ENCODE results near the gene LCN10.

Gene LCN10

DNA sequence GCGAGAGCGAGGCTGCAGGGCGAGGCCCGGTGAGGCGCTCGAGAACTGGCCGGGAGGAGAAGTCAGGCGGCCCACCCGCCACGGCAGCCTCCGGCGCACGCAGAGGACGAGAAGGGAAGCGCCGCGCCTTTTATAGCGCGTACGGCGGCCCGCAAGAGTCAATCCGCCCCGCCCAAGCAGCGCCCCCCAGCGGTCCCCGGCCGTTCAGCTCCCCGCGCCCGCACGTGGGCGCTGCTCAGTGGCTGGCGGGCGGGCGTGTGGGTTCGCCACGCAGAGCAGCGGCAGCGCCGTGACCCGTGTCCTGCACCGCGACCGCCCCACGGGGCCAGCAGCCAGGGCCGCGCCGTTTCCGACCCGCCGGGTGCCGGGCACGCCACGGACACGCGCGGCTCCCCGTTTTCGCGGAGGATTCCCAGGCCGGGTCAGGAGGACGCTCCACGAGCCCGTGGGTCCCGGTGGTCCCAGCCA lies 14.6 kb downstream of the LCN10 start:
- Histone ChIP-seq H3K27me3 (peaks cover 25% of the 10 kb centered on the region), H3K36me3 (peaks cover 34% of the 10 kb centered on the region), H3K4me3 (ENCODE audit: low read depth in 1 of 2, low read length in 1 of 2) (peak overlapping the region; percentile 74 to 86), H3K4me1 (ENCODE audit: control insufficient read depth in 1 of 2, insufficient read depth in 1 of 2, low read depth in 1 of 2, low read length in 1 of 2) (peaks cover 28 to 30% of the 10 kb centered on the region in 2 experiments), H3K27ac (peak overlapping the region; percentile 66), H3K9me3 (no peaks in the 10 kb centered on the region)
- TF ChIP-seq, protein P1, sequence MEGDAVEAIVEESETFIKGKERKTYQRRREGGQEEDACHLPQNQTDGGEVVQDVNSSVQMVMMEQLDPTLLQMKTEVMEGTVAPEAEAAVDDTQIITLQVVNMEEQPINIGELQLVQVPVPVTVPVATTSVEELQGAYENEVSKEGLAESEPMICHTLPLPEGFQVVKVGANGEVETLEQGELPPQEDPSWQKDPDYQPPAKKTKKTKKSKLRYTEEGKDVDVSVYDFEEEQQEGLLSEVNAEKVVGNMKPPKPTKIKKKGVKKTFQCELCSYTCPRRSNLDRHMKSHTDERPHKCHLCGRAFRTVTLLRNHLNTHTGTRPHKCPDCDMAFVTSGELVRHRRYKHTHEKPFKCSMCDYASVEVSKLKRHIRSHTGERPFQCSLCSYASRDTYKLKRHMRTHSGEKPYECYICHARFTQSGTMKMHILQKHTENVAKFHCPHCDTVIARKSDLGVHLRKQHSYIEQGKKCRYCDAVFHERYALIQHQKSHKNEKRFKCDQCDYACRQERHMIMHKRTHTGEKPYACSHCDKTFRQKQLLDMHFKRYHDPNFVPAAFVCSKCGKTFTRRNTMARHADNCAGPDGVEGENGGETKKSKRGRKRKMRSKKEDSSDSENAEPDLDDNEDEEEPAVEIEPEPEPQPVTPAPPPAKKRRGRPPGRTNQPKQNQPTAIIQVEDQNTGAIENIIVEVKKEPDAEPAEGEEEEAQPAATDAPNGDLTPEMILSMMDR (IDR thresholded peaks at IDR 0.05) = peak; percentile 79

DNA sequence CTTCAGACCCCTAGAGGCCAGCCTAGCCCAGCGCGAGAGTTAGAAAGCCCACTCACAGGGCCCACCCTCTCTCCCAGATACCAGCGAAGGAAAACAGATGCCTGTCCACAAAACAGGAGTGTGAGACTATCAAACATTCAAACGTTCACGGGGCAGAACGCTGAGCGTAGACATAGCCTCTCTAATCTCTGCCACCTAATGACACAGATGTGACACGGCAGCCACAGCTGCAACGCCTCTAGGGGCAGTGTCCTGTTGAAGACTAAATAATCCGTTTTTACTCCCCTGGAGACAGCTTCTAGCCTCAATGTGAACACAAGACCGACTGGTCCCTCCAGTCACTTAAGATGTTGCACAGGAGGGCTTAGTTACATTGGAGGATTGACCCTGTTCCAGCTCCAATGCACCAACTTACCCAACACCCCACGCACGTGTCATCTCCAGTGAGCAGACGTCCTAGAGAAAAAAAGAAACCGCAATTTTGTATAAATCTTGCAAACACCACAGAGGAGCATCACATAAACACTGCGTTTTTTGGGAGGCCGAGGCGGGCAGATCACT lies 16.0 kb downstream of the LCN10 start:
- Histone ChIP-seq H3K36me3 (peaks cover 48% of the 10 kb centered on the region), H3K9me3 (no peaks in the 10 kb centered on the region)

DNA sequence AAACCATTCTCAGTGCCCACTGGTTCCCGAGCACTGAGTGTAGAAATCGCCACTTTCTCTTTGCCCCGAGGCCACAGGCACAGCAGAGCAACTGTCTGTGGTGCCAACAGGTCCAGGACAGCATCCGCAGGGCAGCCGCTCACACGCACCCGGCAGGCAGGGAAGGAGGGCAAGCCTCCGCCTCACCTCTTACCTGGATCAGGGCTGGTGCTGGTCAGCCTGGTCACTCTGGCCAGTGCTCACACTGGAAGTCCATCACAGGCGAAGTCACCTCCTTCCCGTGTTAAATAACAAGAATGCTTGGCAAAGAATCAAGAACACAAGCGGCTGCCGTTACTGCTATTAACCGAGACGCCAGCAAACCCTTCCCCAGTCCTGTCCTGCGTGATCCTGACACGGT lies 16.6 kb downstream of the LCN10 start:
- no peak overlapping the region for H3K27ac ChIP-seq
- H3K36me3 ChIP-seq = peaks cover 54% of the 10 kb centered on the region
- no peak overlapping the region for H3K4me3 ChIP-seq (ENCODE audit: low read depth in 1 of 2, low read length in 1 of 2)
- H3K27me3 ChIP-seq = peaks cover 25% of the 10 kb centered on the region
- H3K9me3 ChIP-seq = no peaks in the 10 kb centered on the region
- peaks cover 28 to 30% of the 10 kb centered on the region in 2 experiments for H3K4me1 ChIP-seq (ENCODE audit: control insufficient read depth in 1 of 2, insufficient read depth in 1 of 2, low read depth in 1 of 2, low read length in 1 of 2)
- TF ChIP-seq, protein P1 (IDR thresholded peaks at IDR 0.05) = no peak

More for the DNA sequence above, 16.0 kb downstream of the LCN10 start:
- Histone ChIP-seq H3K27me3 (peaks cover 25% of the 10 kb centered on the region), H3K4me1 (ENCODE audit: control insufficient read depth in 1 of 2, insufficient read depth in 1 of 2, low read depth in 1 of 2, low read length in 1 of 2) (peaks cover 28 to 30% of the 10 kb centered on the region in 2 experiments), H3K27ac (peak overlapping the region; percentile 23), H3K4me3 (ENCODE audit: low read depth in 1 of 2, low read length in 1 of 2) (peak overlapping the region; percentile 74 to 86)
- TF ChIP-seq, protein P1 (IDR thresholded peaks at IDR 0.05) = no peak

DNA sequence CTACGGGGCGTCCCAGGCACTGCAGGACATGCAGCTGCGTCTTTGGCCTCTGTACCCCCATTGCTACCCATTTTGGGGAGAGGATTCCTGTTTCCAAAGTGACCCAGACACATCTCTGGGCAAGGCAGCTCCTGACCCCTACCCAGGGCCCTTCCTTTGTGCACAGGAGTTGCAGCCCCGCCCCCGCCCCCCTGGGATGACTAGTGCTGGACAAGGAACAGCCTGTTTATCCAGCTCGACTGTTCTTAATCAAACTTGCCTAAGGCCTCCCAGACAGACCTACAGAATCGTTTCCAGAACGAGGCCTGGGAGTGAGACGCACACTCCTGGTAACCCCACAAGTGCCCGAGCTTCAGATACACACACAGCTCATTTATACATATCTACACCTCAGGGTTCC lies 17.1 kb downstream of the LCN10 start:
- Histone ChIP-seq H3K36me3 (peaks cover 59% of the 10 kb centered on the region), H3K27me3 (peaks cover 25% of the 10 kb centered on the region), H3K4me3 (ENCODE audit: low read depth in 1 of 2, low read length in 1 of 2) (no peak overlapping the region), H3K9me3 (no peaks in the 10 kb centered on the region), H3K27ac (no peak overlapping the region), H3K4me1 (ENCODE audit: control insufficient read depth in 1 of 2, insufficient read depth in 1 of 2, low read depth in 1 of 2, low read length in 1 of 2) (peaks cover 28 to 30% of the 10 kb centered on the region in 2 experiments)
- TF ChIP-seq, protein P1 (IDR thresholded peaks at IDR 0.05) = no peak

DNA sequence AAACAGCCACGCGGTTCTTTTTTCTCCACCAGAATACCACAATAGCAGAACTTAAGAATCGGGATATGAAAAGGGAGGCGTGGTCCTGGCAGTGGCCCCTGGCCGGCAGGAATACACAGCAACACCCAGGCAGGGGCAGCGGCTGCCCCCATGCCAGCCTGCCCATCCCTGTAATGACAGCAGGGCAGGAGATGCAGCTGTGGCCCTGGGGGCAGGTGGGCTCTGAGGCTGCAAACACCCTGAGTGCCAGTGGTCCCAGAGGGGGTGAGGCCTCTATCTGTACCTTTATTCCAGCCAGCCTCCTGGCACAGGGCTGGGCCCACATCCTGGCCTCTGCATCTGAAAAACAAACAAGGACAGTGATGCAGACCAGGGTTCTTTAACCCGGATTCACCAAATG lies 18.0 kb downstream of the LCN10 start:
- Histone ChIP-seq H3K4me1 (ENCODE audit: control insufficient read depth in 1 of 2, insufficient read depth in 1 of 2, low read depth in 1 of 2, low read length in 1 of 2) (peaks cover 28 to 31% of the 10 kb centered on the region in 2 experiments), H3K36me3 (peaks cover 60% of the 10 kb centered on the region), H3K4me3 (ENCODE audit: low read depth in 1 of 2, low read length in 1 of 2) (no peak overlapping the region), H3K27me3 (peaks cover 18% of the 10 kb centered on the region), H3K9me3 (no peaks in the 10 kb centered on the region), H3K27ac (no peak overlapping the region)
- TF ChIP-seq, protein P1 (IDR thresholded peaks at IDR 0.05) = no peak
